HepG2 (cell line): ENCODE measurements around the gene PON1. TPM values are rescaled to one million over a fixed set of nuclear protein-coding genes. Genes with fewer than 3 reads are reported as not detected.
A peak's percentile ranks its signal among the peaks of the same experiment; 100 is the strongest.

ENCODE experiments used
- ATAC-seq: fragments of 200-7000 bp; cut with Tn5 transposase; 3 replicates; pipeline ENCODE4 v1.9.1; 2020; ENCODE audit warnings: mild to moderate bottlenecking, moderate library complexity
- BruUV-seq: library from RNA; stranded (reverse); fragments of 400-500 nt; replicated peaks from 2 replicates; lab custom pipeline; 2021; lab: Mats Ljungman, UMichigan
- CTCF ChIA-PET: fragments of 300-600 bp; formaldehyde crosslinking; extraction: SDS; loops from one replicate; lab custom pipeline; 2021; ENCODE audit warnings: low total read pairs, inconsistent platforms, low intra/inter-chr PET ratio; lab: Yijun Ruan, JAX
- POLR2A ChIA-PET: fragments of 350-600 bp; sonication (Branson Sonifier 250); formaldehyde crosslinking; loops from one replicate; lab custom pipeline; 2020; ENCODE audit warnings: antibody characterized with exemption, inconsistent platforms; lab: Yijun Ruan, JAX
- DNase-seq: peaks from one replicate; pipeline ENCODE4 v3.0.0-alpha.2; 2015; ENCODE audit warnings: low spot score
- FAIRE-seq: peaks from 3 replicates; lab custom pipeline; 2011; peaks lifted over from hg19 to GRCh38; lab: Jason Lieb, UNC
- H2AFZ ChIP-seq: one replicate; pipeline ENCODE4 v1.6.1; 2011; ENCODE audit warnings: low read length, inconsistent platforms
- H3K27ac ChIP-seq: fragments of 300-600 bp; 3 replicates; pipeline ENCODE4 v1.8.0; 2011; ENCODE audit warnings: mixed run types, mild to moderate bottlenecking, mixed read lengths, low read length, inconsistent platforms; ENCODE audit not compliant: insufficient read depth; ENCODE audit errors: extremely low read length
- H3K27me3 ChIP-seq, 2 experiments: fragments of 200-600 bp in 1 of 2; 2 replicates in 1 of 2; 3 replicates in 1 of 2; pipeline versions ENCODE4 v1.6.0 to v1.8.0; 2011; ENCODE audit warnings: low read length in 2 of 2, mild to moderate bottlenecking in 2 of 2, moderate library complexity in 2 of 2, inconsistent platforms in 1 of 2; ENCODE audit not compliant: insufficient read depth in 2 of 2, control insufficient read depth in 1 of 2
- H3K36me3 ChIP-seq, 2 experiments: fragments of 200-600 bp in 1 of 2; replicated peaks in 1 of 2; 2 replicates in 1 of 2; 3 replicates in 1 of 2; pipeline versions ENCODE4 v1.5.1 to v1.8.0; 2011; ENCODE audit warnings: low read length in 2 of 2, inconsistent platforms in 1 of 2; ENCODE audit not compliant: insufficient read depth in 2 of 2, control insufficient read depth in 1 of 2
- H3K4me1 ChIP-seq: 2 replicates; pipeline ENCODE4 v1.5.1; 2012; ENCODE audit warnings: low read length, inconsistent platforms; ENCODE audit not compliant: insufficient read depth
- H3K4me2 ChIP-seq: 2 replicates; pipeline ENCODE4 v1.6.0; 2011; ENCODE audit warnings: low read depth, low read length, inconsistent platforms
- H3K4me3 ChIP-seq, 3 experiments: fragments of 200-600 bp in 1 of 3; sonication (generic), shearing (Covaris generic) in 1 of 3; replicated peaks in 1 of 3; 2 replicates each; pipeline ENCODE4 v1.5.1; 2011 to 2016; ENCODE audit warnings: low read length in 3 of 3, inconsistent platforms in 2 of 3, low read depth in 2 of 3, mild to moderate bottlenecking in 2 of 3, control low read depth in 1 of 3, mixed read lengths in 1 of 3; ENCODE audit not compliant: insufficient read depth in 1 of 3
- H3K79me2 ChIP-seq: one replicate; pipeline ENCODE4 v1.6.1; 2011; ENCODE audit warnings: low read length, inconsistent platforms; ENCODE audit not compliant: insufficient read depth
- H3K9ac ChIP-seq: 2 replicates; pipeline ENCODE4 v1.6.0; 2011; ENCODE audit warnings: mild to moderate bottlenecking, low read depth, low read length, inconsistent platforms; ENCODE audit not compliant: insufficient read depth
- H3K9me3 ChIP-seq: 2 replicates; pipeline ENCODE4 v1.5.1; 2012; ENCODE audit warnings: mild to moderate bottlenecking, low read length
- H4K20me1 ChIP-seq: 2 replicates; pipeline ENCODE4 v1.6.0; 2011; ENCODE audit warnings: inconsistent platforms, mild to moderate bottlenecking, low read length, moderate library complexity; ENCODE audit not compliant: insufficient read depth
- MAX ChIP-seq: IDR thresholded peaks from 2 replicates; pipeline ENCODE4 v1.6.1; 2012; ENCODE audit warnings: inconsistent platforms
- MEF2D ChIP-seq: sonication (generic); formaldehyde crosslinking; IDR thresholded peaks from 2 replicates; pipeline ENCODE4 v1.5.1; 2020; ENCODE audit warnings: mild to moderate bottlenecking, missing genetic modification reagents
- POLR2A ChIP-seq, 2 experiments: IDR thresholded peaks; 2 replicates each; pipeline ENCODE4 v1.6.1; 2011; ENCODE audit warnings: low read depth in 2 of 2, low read length in 2 of 2, mild to moderate bottlenecking in 1 of 2, moderate library complexity in 1 of 2; ENCODE audit not compliant: insufficient read depth in 1 of 2
- TP53 ChIP-seq: sonication (generic); formaldehyde crosslinking; conservative IDR thresholded peaks from 2 replicates; pipeline ENCODE4 v1.4.0; 2020; ENCODE audit warnings: missing genetic modification reagents
- ZNF143 ChIP-seq: sonication (generic); formaldehyde crosslinking; IDR thresholded peaks from 2 replicates; pipeline ENCODE4 v1.4.0; 2020; ENCODE audit warnings: missing genetic modification reagents
- WGBS: methylation state at CpG from one replicate; pipeline ENCODE4 v1.1.6; 2017; ENCODE audit warnings: low lambda C conversion rate; 5-methylcytosine and 5-hydroxymethylcytosine counted together
- in situ Hi-C: cut with HindIII; loops from 2 replicates; pipeline ENCODE4 v1.10.0; 2017; ENCODE audit warnings: low pct_unique_long_range_greater_than_20kb; ENCODE audit not compliant: extremely low pct_ligation_motif_present
- intact Hi-C: fragments of 100-400 bp; cut with micrococcal nuclease; formaldehyde crosslinking; loops from one replicate; pipeline ENCODE4 v1.10.0; 2022; ENCODE audit not compliant: unreplicated experiment
- polyA plus RNA-seq, 8 experiments: library from polyadenylated mRNA; depleted of rRNA in 3 of 8; stranded (reverse) in 7 of 8; unstranded in 1 of 8; fragments of >200 nt; fragmentation: Illumina TruSeq in 4 of 8; extraction: Trizol in 4 of 8; gene quantifications; 2 replicates each; pipeline versions ENCODE4 v1.2.1 to v1.2.3, GENCODE V29; 2011 to 2016; ENCODE audit warnings: low read depth in 4 of 8, missing spikeins in 1 of 8, mixed read lengths in 1 of 8; ENCODE audit not compliant: insufficient read depth in 1 of 8
- total RNA-seq, 5 experiments: library from RNA; depleted of rRNA; stranded (reverse); fragments of >200 nt; fragmentation: Illumina TruSeq; extraction: Trizol; gene quantifications; 2 replicates each; pipeline ENCODE4 v1.2.3, GENCODE V29; 2016; ENCODE audit warnings: low read depth in 1 of 5
- TF ChIP-seq, protein P1 (sequence below): sonication (generic); formaldehyde crosslinking; conservative IDR thresholded peaks from 2 replicates; pipeline ENCODE4 v1.4.0; 2020; ENCODE audit warnings: missing genetic modification reagents
- TF ChIP-seq, protein P2 (sequence below): sonication (generic); formaldehyde crosslinking; IDR thresholded peaks from 2 replicates; pipeline ENCODE4 v1.4.0; 2020; ENCODE audit warnings: missing genetic modification reagents, borderline replicate concordance
- TF ChIP-seq, protein P3 (sequence below): sonication (generic); formaldehyde crosslinking; IDR thresholded peaks from 2 replicates; pipeline ENCODE4 v1.5.0; 2020; ENCODE audit warnings: missing genetic modification reagents
- TF ChIP-seq, protein P4 (sequence below): sonication (generic); formaldehyde crosslinking; IDR thresholded peaks from 2 replicates; pipeline ENCODE4 v1.4.0; 2020; ENCODE audit warnings: missing genetic modification reagents

PON1 gene
- total and polyA plus RNA-seq, 2 of the 13 experiments (the other 11 are each of a cell fraction or from before 2014, with no cell fraction given), result 0.27 to 0.57 TPM

GRCh38 chr7:95317546-95317945 lies 6.8 kb downstream of the PON1 start:
- Histone ChIP-seq H3K27me3 (no peaks in the 10 kb centered on the region), H3K4me3 (no peak overlapping the region)
- in situ Hi-C loops, result no loop called here

DNA sequence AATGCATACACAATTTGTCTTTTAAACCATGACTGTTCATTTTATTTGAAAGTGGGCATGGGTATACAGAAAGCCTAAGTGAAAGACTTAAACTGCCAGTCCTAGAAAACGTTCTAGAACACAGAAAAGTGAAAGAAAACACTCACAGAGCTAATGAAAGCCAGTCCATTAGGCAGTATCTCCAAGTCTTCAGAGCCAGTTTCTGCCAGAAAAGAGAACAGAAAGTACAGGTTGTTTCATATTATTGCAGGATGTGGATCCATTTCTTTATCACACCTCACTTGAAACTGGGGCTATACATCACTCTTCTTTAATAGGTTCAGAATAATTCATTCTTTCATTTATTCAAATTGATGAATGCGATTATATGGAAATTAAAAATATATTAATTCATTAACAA lies 7.7 kb downstream of the PON1 start:
- Histone ChIP-seq H3K9me3 (no peaks in the 10 kb centered on the region), H4K20me1 (no peaks in the 10 kb centered on the region), H3K27me3 (no peaks in the 10 kb centered on the region), H3K4me2 (no peak overlapping the region), H3K79me2 (no peaks in the 10 kb centered on the region), H3K27ac (no peak overlapping the region), H2AFZ (no peak overlapping the region), H3K4me1 (peaks cover 27% of the 10 kb centered on the region), H3K9ac (no peak overlapping the region), H3K4me3 (no peak overlapping the region), H3K36me3 (no peaks in the 10 kb centered on the region)
- FAIRE-seq, result no peak
- no TSS peak for BruUV-seq
- intact Hi-C loops, result no loop called here
- ATAC-seq, result no peak
- POLR2A ChIA-PET, result no interaction called here
- DNase-seq, result no peak
- CTCF ChIA-PET, result no interaction called here
- WGBS, result 50% methylated on average over 2 of the region's 2 CpGs
- in situ Hi-C loops, result no loop called here
- TF ChIP-seq, protein P1, sequence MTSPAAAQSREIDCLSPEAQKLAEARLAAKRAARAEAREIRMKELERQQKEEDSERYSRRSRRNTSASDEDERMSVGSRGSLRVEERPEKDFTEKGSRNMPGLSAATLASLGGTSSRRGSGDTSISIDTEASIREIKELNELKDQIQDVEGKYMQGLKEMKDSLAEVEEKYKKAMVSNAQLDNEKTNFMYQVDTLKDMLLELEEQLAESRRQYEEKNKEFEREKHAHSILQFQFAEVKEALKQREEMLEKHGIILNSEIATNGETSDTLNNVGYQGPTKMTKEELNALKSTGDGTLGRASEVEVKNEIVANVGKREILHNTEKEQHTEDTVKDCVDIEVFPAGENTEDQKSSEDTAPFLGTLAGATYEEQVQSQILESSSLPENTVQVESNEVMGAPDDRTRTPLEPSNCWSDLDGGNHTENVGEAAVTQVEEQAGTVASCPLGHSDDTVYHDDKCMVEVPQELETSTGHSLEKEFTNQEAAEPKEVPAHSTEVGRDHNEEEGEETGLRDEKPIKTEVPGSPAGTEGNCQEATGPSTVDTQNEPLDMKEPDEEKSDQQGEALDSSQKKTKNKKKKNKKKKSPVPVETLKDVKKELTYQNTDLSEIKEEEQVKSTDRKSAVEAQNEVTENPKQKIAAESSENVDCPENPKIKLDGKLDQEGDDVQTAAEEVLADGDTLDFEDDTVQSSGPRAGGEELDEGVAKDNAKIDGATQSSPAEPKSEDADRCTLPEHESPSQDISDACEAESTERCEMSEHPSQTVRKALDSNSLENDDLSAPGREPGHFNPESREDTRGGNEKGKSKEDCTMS, result no peak
- TF ChIP-seq, protein P2, sequence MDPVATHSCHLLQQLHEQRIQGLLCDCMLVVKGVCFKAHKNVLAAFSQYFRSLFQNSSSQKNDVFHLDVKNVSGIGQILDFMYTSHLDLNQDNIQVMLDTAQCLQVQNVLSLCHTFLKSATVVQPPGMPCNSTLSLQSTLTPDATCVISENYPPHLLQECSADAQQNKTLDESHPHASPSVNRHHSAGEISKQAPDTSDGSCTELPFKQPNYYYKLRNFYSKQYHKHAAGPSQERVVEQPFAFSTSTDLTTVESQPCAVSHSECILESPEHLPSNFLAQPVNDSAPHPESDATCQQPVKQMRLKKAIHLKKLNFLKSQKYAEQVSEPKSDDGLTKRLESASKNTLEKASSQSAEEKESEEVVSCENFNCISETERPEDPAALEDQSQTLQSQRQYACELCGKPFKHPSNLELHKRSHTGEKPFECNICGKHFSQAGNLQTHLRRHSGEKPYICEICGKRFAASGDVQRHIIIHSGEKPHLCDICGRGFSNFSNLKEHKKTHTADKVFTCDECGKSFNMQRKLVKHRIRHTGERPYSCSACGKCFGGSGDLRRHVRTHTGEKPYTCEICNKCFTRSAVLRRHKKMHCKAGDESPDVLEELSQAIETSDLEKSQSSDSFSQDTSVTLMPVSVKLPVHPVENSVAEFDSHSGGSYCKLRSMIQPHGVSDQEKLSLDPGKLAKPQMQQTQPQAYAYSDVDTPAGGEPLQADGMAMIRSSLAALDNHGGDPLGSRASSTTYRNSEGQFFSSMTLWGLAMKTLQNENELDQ (CRISPR knock-in tag), result no peak
- TF ChIP-seq TP53 (no peak), MEF2D (CRISPR knock-in tag) (no peak), MAX (no peak)
- TF ChIP-seq, protein P3, sequence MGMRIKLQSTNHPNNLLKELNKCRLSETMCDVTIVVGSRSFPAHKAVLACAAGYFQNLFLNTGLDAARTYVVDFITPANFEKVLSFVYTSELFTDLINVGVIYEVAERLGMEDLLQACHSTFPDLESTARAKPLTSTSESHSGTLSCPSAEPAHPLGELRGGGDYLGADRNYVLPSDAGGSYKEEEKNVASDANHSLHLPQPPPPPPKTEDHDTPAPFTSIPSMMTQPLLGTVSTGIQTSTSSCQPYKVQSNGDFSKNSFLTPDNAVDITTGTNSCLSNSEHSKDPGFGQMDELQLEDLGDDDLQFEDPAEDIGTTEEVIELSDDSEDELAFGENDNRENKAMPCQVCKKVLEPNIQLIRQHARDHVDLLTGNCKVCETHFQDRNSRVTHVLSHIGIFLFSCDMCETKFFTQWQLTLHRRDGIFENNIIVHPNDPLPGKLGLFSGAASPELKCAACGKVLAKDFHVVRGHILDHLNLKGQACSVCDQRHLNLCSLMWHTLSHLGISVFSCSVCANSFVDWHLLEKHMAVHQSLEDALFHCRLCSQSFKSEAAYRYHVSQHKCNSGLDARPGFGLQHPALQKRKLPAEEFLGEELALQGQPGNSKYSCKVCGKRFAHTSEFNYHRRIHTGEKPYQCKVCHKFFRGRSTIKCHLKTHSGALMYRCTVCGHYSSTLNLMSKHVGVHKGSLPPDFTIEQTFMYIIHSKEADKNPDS (CRISPR knock-in tag), result no peak

More at GRCh38 chr7:95317546-95317945, 6.8 kb downstream of the PON1 start:
- H3K9me3 ChIP-seq, result no peaks in the 10 kb centered on the region
- H3K79me2 ChIP-seq, result no peaks in the 10 kb centered on the region
- no peaks in the 10 kb centered on the region for H4K20me1 ChIP-seq
- intact Hi-C loops, result no loop called here
- no TSS peak for BruUV-seq
- ChIA-PET CTCF (no interaction called here), POLR2A (no interaction called here)
- FAIRE-seq (no peak), ATAC-seq (no peak), DNase-seq (no peak)
- no peaks in the 10 kb centered on the region for H3K36me3 ChIP-seq
- 40% methylated on average over 2 of the region's 2 CpGs for WGBS
- peaks cover 28% of the 10 kb centered on the region for H3K4me1 ChIP-seq
- 0 out of 2 replicates have a peak, but pooled peaks have one; percentile 20 for TF ChIP-seq ZNF143 (CRISPR knock-in tag)
- TF ChIP-seq, protein P4, sequence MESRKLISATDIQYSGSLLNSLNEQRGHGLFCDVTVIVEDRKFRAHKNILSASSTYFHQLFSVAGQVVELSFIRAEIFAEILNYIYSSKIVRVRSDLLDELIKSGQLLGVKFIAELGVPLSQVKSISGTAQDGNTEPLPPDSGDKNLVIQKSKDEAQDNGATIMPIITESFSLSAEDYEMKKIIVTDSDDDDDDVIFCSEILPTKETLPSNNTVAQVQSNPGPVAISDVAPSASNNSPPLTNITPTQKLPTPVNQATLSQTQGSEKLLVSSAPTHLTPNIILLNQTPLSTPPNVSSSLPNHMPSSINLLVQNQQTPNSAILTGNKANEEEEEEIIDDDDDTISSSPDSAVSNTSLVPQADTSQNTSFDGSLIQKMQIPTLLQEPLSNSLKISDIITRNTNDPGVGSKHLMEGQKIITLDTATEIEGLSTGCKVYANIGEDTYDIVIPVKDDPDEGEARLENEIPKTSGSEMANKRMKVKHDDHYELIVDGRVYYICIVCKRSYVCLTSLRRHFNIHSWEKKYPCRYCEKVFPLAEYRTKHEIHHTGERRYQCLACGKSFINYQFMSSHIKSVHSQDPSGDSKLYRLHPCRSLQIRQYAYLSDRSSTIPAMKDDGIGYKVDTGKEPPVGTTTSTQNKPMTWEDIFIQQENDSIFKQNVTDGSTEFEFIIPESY (CRISPR knock-in tag), result no peak
- no peak for TF ChIP-seq POLR2A (IDR thresholded peaks at IDR 0.05; ENCODE audit: insufficient read depth in 1 of 2, low read depth in 2 of 2, low read length in 2 of 2)
- no peak overlapping the region for H3K27ac ChIP-seq
- H3K4me2 ChIP-seq, result peak overlapping the region; percentile 62
- H2AFZ ChIP-seq, result no peak overlapping the region
- no peak overlapping the region for H3K9ac ChIP-seq
